HCT116 (cell line): Measurements from ENCODE around the gene CCDC61. TPM values are rescaled to one million over a fixed set of nuclear protein-coding genes. Genes with fewer than 3 reads are reported as not detected.
A peak's percentile ranks its signal among the peaks of the same experiment; 100 is the strongest.

Experiments used
- ATAC-seq: fragments of 200-7000 bp; cut with Tn5 transposase; 2 replicates; pipeline ENCODE4 v1.9.1; 2020; ENCODE audit warnings: mild to moderate bottlenecking, moderate library complexity
- BruUV-seq: library from RNA; stranded (reverse); fragments of 400-500 nt; replicated peaks from 2 replicates; lab custom pipeline; 2021; lab: Mats Ljungman, UMichigan
- CTCF ChIA-PET: fragments of 300-600 bp; sonication (Branson Sonifier 250); formaldehyde crosslinking; loops from one replicate; lab custom pipeline; 2021; ENCODE audit warnings: antibody characterized with exemption; lab: Charles Lee
- POLR2A ChIA-PET: fragments of 300-600, 350-600 bp; sonication (Branson Sonifier 250); formaldehyde crosslinking; loops from one replicate; lab custom pipeline; 2021; ENCODE audit warnings: antibody characterized with exemption; lab: Charles Lee
- RAD21 ChIA-PET, 2 experiments: fragments of 300-600 bp; sonication (Branson Sonifier 250); formaldehyde crosslinking; loops; one replicate each; lab custom pipeline; 2023; ENCODE audit warnings: low total read pairs in 2 of 2; ENCODE audit not compliant: uncharacterized antibody in 2 of 2, unreplicated experiment in 2 of 2, low non-redundant PET in 1 of 2; lab: Charles Lee
- DNase-seq: peaks from one replicate; pipeline ENCODE4 v3.0.0-alpha.2; 2010; ENCODE audit warnings: low read depth, low spot score
- H2AFZ ChIP-seq: fragments of 200-600 bp; shearing (Covaris generic), sonication (generic); 2 replicates; pipeline ENCODE4 v1.6.1; 2017; ENCODE audit warnings: low read depth, mixed run types, mixed read lengths, antibody characterized with exemption, low read length; ENCODE audit not compliant: poor library complexity, severe bottlenecking
- H3K27ac ChIP-seq: 2 replicates; pipeline ENCODE4 v1.5.1; 2012; ENCODE audit warnings: low read depth, low read length
- H3K27me3 ChIP-seq: fragments of 200-600 bp; sonication (generic); 2 replicates; pipeline ENCODE4 v1.6.1; 2016; ENCODE audit warnings: mixed run types, low read length, mixed read lengths; ENCODE audit not compliant: insufficient read depth
- H3K36me3 ChIP-seq, 2 experiments: fragments of 200-500 bp in 1 of 2; fragments of 200-600 bp in 1 of 2; sonication (Bioruptor generic) in 1 of 2; sonication (generic) in 1 of 2; 2 replicates each; pipeline versions ENCODE4 v1.5.1 to v1.6.1; 2014 to 2016; ENCODE audit warnings: low read length in 2 of 2, inconsistent platforms in 1 of 2, mixed read lengths in 1 of 2, mixed run types in 1 of 2; ENCODE audit not compliant: insufficient read depth in 2 of 2, control insufficient read depth in 1 of 2
- H3K4me1 ChIP-seq, 2 experiments: fragments of 200-600 bp in 1 of 2; sonication (generic) in 1 of 2; 2 replicates each; pipeline versions ENCODE4 v1.5.1 to v1.6.1; 2012 to 2017; ENCODE audit warnings: low read length in 2 of 2, inconsistent platforms in 1 of 2, mild to moderate bottlenecking in 1 of 2, mixed read lengths in 1 of 2, mixed run types in 1 of 2, moderate library complexity in 1 of 2; ENCODE audit not compliant: insufficient read depth in 2 of 2, control insufficient read depth in 1 of 2
- H3K4me2 ChIP-seq: fragments of 200-600 bp; sonication (generic); 2 replicates; pipeline ENCODE4 v1.6.1; 2017; ENCODE audit warnings: mixed run types, low read length, mixed read lengths
- H3K4me3 ChIP-seq, 2 experiments: fragments of 200-600 bp in 1 of 2; sonication (generic) in 1 of 2; replicated peaks in 1 of 2; 2 replicates each; pipeline ENCODE4 v1.5.1; 2011 to 2016; ENCODE audit warnings: low read length in 2 of 2, control low read depth in 1 of 2, low read depth in 1 of 2, mild to moderate bottlenecking in 1 of 2, mixed read lengths in 1 of 2, mixed run types in 1 of 2
- H3K79me2 ChIP-seq: fragments of 200-600 bp; sonication (generic); 2 replicates; pipeline ENCODE4 v1.6.1; 2017; ENCODE audit warnings: mild to moderate bottlenecking, mixed run types, low read length, moderate library complexity, mixed read lengths; ENCODE audit not compliant: insufficient read depth
- H3K9ac ChIP-seq: fragments of 200-600 bp; sonication (generic); 2 replicates; pipeline ENCODE4 v1.6.1; 2016; ENCODE audit warnings: low read length, mixed read lengths
- H3K9me2 ChIP-seq: fragments of 200-600 bp; sonication (generic), shearing (Covaris generic); 2 replicates; pipeline ENCODE4 v1.6.1; 2017; ENCODE audit warnings: mixed run types, mild to moderate bottlenecking, moderate library complexity; ENCODE audit not compliant: insufficient read depth
- H3K9me3 ChIP-seq, 2 experiments: fragments of 200-500 bp in 1 of 2; fragments of 200-600 bp in 1 of 2; sonication (Bioruptor generic) in 1 of 2; sonication (generic) in 1 of 2; 2 replicates each; pipeline ENCODE4 v1.6.1; 2014 to 2017; ENCODE audit warnings: low read length in 2 of 2, mixed read lengths in 2 of 2, inconsistent platforms in 1 of 2, low read depth in 1 of 2, mild to moderate bottlenecking in 1 of 2, mixed run types in 1 of 2, moderate library complexity in 1 of 2; ENCODE audit not compliant: control insufficient read depth in 1 of 2, insufficient read depth in 1 of 2
- H4K20me1 ChIP-seq: fragments of 200-600 bp; sonication (generic), shearing (Covaris generic); 2 replicates; pipeline ENCODE4 v1.6.1; 2017; ENCODE audit warnings: mixed run types, mild to moderate bottlenecking, moderate library complexity; ENCODE audit not compliant: insufficient read depth
- CEBPB ChIP-seq: IDR thresholded peaks from 2 replicates; pipeline ENCODE4 v1.6.1; 2012; ENCODE audit warnings: low read depth
- EGR1 ChIP-seq: IDR thresholded peaks from 2 replicates; pipeline ENCODE4 v1.6.1; 2012; ENCODE audit warnings: low read depth
- FOSL1 ChIP-seq: IDR thresholded peaks from 2 replicates; pipeline ENCODE4 v1.6.1; 2012; ENCODE audit warnings: low read depth
- JUND ChIP-seq: IDR thresholded peaks from 2 replicates; pipeline ENCODE4 v1.6.1; 2012
- POLR2AphosphoS5 ChIP-seq: IDR thresholded peaks from 2 replicates; pipeline ENCODE4 v1.6.1; 2011; ENCODE audit warnings: mild to moderate bottlenecking, low read depth, low read length, moderate library complexity
- TCF7L2 ChIP-seq: IDR thresholded peaks from 2 replicates; pipeline ENCODE4 v1.7.0; 2011; ENCODE audit warnings: borderline replicate concordance, inconsistent platforms; ENCODE audit not compliant: insufficient read depth, insufficient read length; ENCODE audit errors: extremely low read depth
- YY1 ChIP-seq: IDR thresholded peaks from 2 replicates; pipeline ENCODE4 v1.6.1; 2011; ENCODE audit warnings: low read length, low read depth, moderate library complexity, mild to moderate bottlenecking; ENCODE audit not compliant: insufficient replicate concordance; ENCODE audit errors: extremely low read depth
- intact Hi-C: fragments of 100-400 bp; cut with micrococcal nuclease; formaldehyde crosslinking; loops from 2 replicates; pipeline ENCODE4 v1.10.0; 2022
- total RNA-seq: library from RNA; stranded (reverse); gene quantifications from one replicate; pipeline ENCODE4 v1.2.1, GENCODE V29; 2021; ENCODE audit not compliant: unreplicated experiment
- TF ChIP-seq, protein P1 (sequence below): IDR thresholded peaks from 2 replicates; pipeline ENCODE4 v1.6.1; 2012
- TF ChIP-seq, protein P2 (sequence below), 3 experiments: fragments of 200-600 bp in 1 of 3; sonication (generic) in 1 of 3; IDR thresholded peaks in 2 of 3; conservative IDR thresholded peaks in 1 of 3; 2 replicates each; pipeline ENCODE4 v1.5.1; 2012 to 2017; ENCODE audit warnings: low read depth in 2 of 3, low read length in 2 of 3, antibody characterized with exemption in 1 of 3, borderline replicate concordance in 1 of 3, control low read depth in 1 of 3, mild to moderate bottlenecking in 1 of 3, mixed read lengths in 1 of 3, mixed run types in 1 of 3, moderate library complexity in 1 of 3; ENCODE audit not compliant: insufficient read depth in 1 of 3

The CCDC61 gene
- total RNA-seq, 1 experiment from 2014 or later: 12.2 TPM

DNA sequence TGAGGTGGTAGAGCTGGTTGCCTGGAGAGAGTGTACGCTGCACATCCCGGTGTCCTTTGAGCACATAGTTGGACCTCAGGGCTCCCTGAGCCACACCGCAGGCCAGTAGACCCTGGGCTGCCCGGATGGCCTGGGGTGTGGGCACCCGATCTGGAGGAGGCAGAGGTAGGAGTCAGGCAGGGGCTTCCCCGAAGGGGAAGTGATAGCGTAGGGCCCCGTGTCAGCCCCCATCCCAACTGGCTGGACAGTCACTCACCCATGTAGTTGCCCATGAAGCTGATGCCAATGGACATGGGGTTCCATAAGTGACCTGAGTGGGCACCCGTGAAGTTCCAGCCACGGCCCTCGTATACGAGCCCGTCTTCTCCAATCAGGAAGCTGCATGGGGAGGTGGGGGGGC is 24.0 kb downstream of the CCDC61 start:
- Histone ChIP-seq H2AFZ (no peak overlapping the region), H3K9me2 (no peaks in the 10 kb centered on the region), H3K9me3 (no peaks in the 10 kb centered on the region), H3K79me2 (no peaks in the 10 kb centered on the region), H3K4me3 (no peak overlapping the region), H3K4me2 (no peak overlapping the region), H3K36me3 (0 out of 4 replicates have a peak, but pooled peaks cover 0 to 4% of the 10 kb centered on the region in 2 experiments), H3K4me1 (peaks cover 3 to 14% of the 10 kb centered on the region in 2 experiments; a peak in 3 of 4 replicates), H3K27me3 (no peaks in the 10 kb centered on the region), H3K27ac (no peak overlapping the region), H4K20me1 (no peaks in the 10 kb centered on the region), H3K9ac (no peak overlapping the region)
- intact Hi-C loops: loop anchor here (5.0 kb wide), 1 partner anchor 107 kb away; the partner anchor contains the start of gene NANOS2
- DNase-seq: no peak
- BruUV-seq: TSS peak; percentile 59
- TF ChIP-seq YY1: no peak
- no peak for TF ChIP-seq JUND
- TF ChIP-seq TCF7L2: no peak
- no peak for TF ChIP-seq POLR2AphosphoS5
- TF ChIP-seq, protein P1, sequence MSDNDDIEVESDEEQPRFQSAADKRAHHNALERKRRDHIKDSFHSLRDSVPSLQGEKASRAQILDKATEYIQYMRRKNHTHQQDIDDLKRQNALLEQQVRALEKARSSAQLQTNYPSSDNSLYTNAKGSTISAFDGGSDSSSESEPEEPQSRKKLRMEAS: no peak
- TF ChIP-seq EGR1: no peak
- TF ChIP-seq CEBPB: no peak
- TF ChIP-seq, protein P2, sequence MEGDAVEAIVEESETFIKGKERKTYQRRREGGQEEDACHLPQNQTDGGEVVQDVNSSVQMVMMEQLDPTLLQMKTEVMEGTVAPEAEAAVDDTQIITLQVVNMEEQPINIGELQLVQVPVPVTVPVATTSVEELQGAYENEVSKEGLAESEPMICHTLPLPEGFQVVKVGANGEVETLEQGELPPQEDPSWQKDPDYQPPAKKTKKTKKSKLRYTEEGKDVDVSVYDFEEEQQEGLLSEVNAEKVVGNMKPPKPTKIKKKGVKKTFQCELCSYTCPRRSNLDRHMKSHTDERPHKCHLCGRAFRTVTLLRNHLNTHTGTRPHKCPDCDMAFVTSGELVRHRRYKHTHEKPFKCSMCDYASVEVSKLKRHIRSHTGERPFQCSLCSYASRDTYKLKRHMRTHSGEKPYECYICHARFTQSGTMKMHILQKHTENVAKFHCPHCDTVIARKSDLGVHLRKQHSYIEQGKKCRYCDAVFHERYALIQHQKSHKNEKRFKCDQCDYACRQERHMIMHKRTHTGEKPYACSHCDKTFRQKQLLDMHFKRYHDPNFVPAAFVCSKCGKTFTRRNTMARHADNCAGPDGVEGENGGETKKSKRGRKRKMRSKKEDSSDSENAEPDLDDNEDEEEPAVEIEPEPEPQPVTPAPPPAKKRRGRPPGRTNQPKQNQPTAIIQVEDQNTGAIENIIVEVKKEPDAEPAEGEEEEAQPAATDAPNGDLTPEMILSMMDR (IDR thresholded peaks at IDR 0.05 in 2 of 3, conservative IDR thresholded peaks at IDR 0.05 in 1 of 3; ENCODE audit: borderline replicate concordance in 1 of 3, insufficient read depth in 1 of 3, low read depth in 2 of 3, low read length in 2 of 3): no peak
- TF ChIP-seq FOSL1: no peak
- RAD21 ChIA-PET: no interaction called here
- CTCF ChIA-PET: interaction anchor here (0.5 to 2.0 kb wide), 4 partner anchors 9 to 251 kb away, joined by 3 to 10 read pairs (median 4); no protein-coding TSS in a partner anchor
- no peak for ATAC-seq
- POLR2A ChIA-PET: interaction anchor here (1.5 kb wide), 1 partner anchor 155 kb away, joined by 3 read pairs; the partner anchor contains the start of gene FOXA3
